Measurements from ENCODE around the gene MTG2.

Gene MTG2

DNA sequence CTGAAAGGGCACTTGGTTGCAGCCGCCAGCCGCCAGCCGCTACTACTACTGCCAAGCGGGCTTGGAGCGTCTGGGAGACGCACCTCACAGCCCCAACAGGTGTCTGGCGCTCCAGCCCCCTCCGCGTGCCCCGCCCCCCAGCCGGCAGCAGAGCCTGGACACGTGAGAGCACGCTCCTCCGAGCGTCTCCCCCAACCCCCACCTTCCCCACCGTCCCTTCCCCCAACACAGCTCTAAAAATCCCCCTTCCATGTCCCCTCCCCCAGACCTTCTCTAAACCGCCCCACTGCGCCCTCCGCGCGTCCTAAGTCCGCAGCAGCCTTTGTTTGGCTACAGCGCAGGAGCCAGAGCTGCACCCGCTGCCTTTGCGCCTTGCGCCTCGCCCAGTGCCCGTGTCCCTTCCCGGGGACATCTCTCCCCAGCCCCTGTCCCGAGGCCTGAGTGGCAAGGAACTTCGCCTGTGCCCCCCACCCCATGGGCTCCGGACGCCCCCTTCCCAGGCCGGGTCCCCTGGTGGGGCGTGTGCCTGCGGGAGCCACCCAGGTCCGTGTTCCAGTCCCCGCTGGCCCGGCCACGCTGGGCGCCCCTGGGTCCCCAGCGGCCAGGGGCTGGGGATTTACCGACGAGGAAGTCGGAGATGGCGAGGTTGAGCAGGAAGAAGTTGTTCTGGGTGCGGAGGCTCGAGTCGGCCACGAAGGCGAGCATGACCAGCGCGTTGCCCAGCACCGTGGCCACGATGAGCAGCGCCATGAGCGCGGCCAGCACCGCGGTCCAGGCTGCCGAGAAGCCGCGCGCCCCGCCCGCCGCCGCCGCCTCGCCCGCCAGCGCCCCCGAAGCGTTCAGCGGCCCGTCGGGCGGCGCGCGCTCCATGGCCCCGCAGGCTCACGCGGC lies 36.5 kb downstream of the MTG2 start:
- no peak for DNase-seq
- Mint-ChIP-seq H3K27ac (no peak overlapping the region), H3K36me3 (no peaks in the 10 kb centered on the region), H3K27me3 (peaks cover 85% of the 10 kb centered on the region), H3K4me1 (peaks cover 4% of the 10 kb centered on the region), H3K4me3 (no peak overlapping the region), H3K9me3 (no peaks in the 10 kb centered on the region)
- CTCF ChIA-PET = no interaction called here

DNA sequence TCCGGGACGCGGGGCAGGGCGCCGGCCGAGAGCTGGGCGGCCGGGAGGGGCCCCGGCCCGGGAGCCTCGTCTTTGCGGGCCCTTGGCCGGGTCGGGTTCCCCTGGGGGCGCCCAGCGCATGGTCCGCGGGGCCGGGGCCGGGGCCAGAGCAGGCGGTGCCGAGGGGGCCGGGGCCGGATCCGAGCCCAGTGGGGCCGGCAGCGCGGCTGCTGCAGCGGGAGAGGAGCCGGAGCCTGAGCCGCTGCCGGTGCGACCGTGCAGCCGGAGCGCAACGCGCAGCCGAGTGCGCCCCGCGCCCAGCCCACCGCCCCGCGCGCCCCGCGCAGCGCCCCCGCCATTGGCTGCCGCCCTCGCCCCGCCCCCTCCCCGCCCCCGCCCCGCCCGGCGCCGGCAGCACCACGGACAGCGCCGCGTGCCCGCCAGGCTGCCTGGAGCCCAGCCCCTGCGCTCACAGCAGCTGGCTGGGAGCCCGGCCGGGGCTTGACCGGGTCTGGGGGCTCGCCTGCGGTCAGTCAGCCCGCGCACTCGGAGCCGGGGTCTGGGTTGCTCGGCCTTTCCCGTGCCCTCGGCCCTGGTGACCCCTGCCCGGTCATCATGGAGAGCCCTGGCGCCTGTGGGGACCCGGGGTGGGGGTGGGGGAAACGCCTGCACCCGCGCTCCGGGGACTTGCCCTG lies 37.3 kb downstream of the MTG2 start, which contains the start of gene HRH3:
Gene HRH3, minus strand, starts transcription at position 287 of the 674 bp plus-strand sequence. CDS start 308 bp downstream, outside the sequence.
- no peaks in the 10 kb centered on the region for H3K9me3 Mint-ChIP-seq
- H3K4me1 Mint-ChIP-seq = peaks cover 4% of the 10 kb centered on the region
- H3K27me3 Mint-ChIP-seq = peaks cover 86% of the 10 kb centered on the region
- peak; percentile 67 for DNase-seq
- no peak within 1 kb of the TSS for H3K27ac Mint-ChIP-seq
- CTCF ChIA-PET = no interaction called here
- no peak within 1 kb of the TSS for H3K4me3 Mint-ChIP-seq
- no peaks in the 10 kb centered on the region for H3K36me3 Mint-ChIP-seq

DNA sequence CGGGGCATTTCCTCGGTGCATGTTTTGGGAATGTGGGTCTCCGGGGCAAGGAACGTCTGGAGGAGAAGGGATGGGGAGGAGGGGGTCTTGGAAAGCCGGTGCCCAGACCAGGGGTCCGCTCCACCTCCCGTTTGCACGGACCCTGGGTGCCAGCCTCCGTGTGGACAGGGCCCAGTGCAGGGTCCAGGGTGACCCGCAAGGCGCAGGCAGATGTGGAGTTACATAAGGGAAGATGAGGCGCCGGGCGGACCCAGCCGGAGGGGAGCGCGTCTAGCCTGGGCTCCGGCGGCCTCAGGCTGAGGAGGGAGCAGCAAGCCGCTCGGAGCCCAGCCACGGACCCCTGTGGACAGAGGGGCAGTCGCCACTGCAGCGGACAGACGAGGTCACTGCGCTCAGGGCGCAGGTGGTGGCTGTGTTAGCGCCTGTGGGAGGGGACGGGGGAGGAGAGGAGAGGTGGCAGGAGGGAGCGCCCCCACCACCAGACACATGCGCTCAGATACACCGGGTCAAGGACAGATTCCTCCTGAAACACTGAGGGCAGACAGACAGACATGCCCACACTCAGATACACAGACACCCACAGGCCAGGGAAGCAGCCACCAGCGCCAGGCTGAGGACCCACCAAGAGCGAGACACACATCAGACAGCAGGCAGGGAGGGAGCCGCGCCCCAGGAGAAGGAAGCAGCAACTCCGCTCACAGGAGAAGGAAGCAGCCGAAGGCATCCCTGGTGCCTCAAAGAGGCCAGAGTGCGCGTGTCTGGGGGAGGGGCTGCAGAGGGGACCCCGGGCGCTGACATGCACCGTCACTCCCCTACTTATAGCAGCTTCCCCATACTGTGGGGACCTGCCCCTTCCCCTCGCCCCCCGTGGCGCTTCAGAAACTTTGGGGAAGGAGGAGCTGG lies 38.1 kb downstream of the MTG2 start:
- Mint-ChIP-seq H3K4me1 (peaks cover 4% of the 10 kb centered on the region), H3K36me3 (no peaks in the 10 kb centered on the region), H3K27me3 (peaks cover 82% of the 10 kb centered on the region), H3K9me3 (no peaks in the 10 kb centered on the region), H3K27ac (no peak overlapping the region), H3K4me3 (no peak overlapping the region)
- CTCF ChIA-PET = no interaction called here
- no peak for DNase-seq

DNA sequence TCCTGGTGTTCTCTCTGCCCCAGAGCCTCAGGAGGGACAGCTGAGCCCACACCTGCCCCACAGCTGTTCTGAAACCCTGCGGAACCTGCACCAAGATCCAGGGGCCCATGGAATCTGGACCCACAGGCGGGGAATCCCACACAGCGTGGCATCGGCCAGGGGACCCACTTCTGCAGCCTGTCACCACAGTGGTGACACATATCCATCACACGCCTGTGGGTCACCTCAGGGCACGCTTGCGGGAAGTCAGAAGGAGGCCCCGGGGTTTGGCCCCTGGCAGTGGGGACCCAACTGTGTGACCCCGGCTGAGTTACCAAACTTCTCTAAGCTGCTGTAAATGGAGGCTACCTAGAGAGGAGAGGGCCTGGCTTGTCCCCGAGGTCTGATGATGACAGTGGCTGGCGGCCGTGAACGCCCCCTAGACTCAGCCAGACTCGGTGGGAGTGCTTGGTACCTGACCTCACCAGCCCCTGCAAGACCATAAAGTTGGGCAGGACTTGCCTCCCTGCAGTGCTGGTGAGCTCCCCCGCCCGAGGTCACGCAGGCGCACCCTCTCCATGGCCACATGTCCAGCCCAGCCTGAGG lies 39.5 kb downstream of the MTG2 start:
- CTCF ChIA-PET = no interaction called here
- H3K4me3 Mint-ChIP-seq = no peak overlapping the region
- H3K27ac Mint-ChIP-seq = no peak overlapping the region
- H3K4me1 Mint-ChIP-seq = peaks cover 4% of the 10 kb centered on the region
- no peaks in the 10 kb centered on the region for H3K9me3 Mint-ChIP-seq
- no peaks in the 10 kb centered on the region for H3K36me3 Mint-ChIP-seq
- DNase-seq = no peak
- H3K27me3 Mint-ChIP-seq = peaks cover 83% of the 10 kb centered on the region

DNA sequence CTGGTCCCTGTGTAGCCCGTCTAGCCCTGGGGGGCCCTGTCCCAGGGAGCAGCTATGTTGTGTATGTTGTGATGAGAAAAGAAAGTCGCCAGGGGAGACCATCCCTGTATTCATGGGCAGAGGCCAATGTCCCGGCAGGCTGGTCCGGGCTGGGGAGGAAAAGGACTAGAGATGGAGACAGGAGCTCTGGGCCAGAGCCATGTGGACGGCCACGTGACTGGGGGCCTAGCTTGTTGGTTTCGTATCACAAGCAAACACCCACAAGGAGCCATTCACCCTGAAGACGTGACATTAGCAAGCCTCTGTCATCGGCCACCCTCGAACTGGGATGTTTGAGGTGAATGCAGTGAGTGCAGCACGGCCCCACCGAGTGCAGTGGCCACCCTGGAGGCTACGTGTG lies 40.1 kb downstream of the MTG2 start:
- Mint-ChIP-seq H3K27me3 (peaks cover 77% of the 10 kb centered on the region), H3K27ac (no peak overlapping the region), H3K9me3 (no peaks in the 10 kb centered on the region), H3K4me1 (peaks cover 4% of the 10 kb centered on the region), H3K4me3 (no peak overlapping the region), H3K36me3 (no peaks in the 10 kb centered on the region)
- CTCF ChIA-PET = no interaction called here
- no peak for DNase-seq

DNA sequence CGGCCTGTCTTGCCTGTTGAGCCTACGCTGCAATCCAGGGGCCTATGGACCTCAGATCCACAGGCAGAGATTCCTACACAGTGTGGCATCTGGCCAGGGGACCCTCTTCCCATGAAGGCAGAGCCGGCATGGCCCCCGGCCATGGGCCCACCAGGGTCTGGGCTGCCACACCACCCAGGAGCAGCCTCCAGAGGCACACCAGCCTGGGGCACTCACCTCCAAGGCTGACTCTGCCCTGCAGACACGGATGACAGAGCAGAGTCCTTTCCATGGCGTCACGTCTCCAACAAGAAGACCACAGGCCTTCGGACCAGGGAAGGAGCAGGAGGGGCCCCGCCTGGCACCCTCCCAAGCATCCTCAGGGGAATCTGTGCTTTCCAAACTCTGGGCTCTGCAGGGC lies 40.7 kb downstream of the MTG2 start:
- no peak overlapping the region for H3K27ac Mint-ChIP-seq
- peaks cover 71% of the 10 kb centered on the region for H3K27me3 Mint-ChIP-seq
- no peaks in the 10 kb centered on the region for H3K36me3 Mint-ChIP-seq
- CTCF ChIA-PET = no interaction called here
- no peaks in the 10 kb centered on the region for H3K9me3 Mint-ChIP-seq
- no peak overlapping the region for H3K4me3 Mint-ChIP-seq
- DNase-seq = no peak
- peaks cover 4% of the 10 kb centered on the region for H3K4me1 Mint-ChIP-seq

DNA sequence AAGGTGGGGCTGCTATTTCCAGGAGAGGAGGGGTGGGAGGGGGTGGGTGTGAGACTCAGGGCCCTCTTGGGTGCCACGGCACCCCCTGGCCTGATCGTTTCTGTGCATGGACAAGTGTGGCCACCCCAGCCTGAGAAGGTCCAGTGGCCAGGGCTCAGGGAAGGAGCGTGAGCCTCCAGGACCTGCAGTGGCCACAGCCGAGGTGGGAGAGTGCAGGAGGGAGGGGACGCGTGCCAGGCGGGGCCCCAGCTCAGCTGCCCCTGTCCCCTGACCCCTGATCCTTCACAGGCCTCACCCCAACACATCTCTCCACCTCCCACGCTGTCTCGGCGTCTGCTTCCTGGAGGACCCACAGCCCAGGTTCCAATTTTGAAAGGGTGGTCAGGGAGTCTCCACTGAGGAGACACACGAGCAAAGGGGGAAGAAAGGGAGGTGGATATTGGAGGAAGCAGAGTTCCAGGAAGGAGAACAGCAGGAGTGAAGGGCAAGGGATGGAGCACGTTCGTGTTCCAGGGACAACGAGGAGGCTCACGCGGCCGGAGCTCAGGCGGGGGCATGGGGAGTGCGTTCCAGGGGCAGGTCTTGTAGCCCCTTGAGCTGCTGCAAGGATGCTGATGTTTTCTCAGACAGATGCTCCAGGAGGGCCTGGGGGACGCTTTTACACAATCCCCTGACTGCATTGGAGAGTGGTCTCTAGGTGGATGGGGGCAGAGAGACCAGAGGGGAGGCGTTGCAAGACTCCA lies 41.5 kb downstream of the MTG2 start:
- Mint-ChIP-seq H3K4me3 (no peak overlapping the region), H3K27me3 (peaks cover 64% of the 10 kb centered on the region), H3K4me1 (peaks cover 4% of the 10 kb centered on the region), H3K36me3 (no peaks in the 10 kb centered on the region), H3K9me3 (no peaks in the 10 kb centered on the region), H3K27ac (no peak overlapping the region)
- DNase-seq = no peak
- CTCF ChIA-PET = no interaction called here

DNA sequence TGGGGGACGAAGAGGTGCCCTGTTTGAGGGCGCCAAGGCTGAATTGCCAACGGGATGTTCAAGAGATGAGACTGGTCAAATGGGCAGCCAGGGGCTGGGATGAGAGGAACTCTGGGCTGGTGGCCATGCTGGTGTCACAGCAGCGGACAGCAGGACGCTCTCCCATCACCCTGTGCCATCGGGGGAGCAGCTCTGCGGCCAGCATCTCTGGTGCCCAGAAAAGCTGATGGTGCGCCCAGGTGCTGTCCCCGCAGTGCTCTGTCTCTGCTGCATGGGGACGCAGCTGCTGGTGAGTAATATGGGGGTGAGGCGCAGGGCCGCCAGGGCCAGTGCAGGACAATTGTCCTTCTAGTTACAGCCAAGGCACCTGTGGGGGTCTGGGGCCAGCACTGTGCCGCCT lies 42.2 kb downstream of the MTG2 start:
- no peak overlapping the region for H3K4me3 Mint-ChIP-seq

DNA sequence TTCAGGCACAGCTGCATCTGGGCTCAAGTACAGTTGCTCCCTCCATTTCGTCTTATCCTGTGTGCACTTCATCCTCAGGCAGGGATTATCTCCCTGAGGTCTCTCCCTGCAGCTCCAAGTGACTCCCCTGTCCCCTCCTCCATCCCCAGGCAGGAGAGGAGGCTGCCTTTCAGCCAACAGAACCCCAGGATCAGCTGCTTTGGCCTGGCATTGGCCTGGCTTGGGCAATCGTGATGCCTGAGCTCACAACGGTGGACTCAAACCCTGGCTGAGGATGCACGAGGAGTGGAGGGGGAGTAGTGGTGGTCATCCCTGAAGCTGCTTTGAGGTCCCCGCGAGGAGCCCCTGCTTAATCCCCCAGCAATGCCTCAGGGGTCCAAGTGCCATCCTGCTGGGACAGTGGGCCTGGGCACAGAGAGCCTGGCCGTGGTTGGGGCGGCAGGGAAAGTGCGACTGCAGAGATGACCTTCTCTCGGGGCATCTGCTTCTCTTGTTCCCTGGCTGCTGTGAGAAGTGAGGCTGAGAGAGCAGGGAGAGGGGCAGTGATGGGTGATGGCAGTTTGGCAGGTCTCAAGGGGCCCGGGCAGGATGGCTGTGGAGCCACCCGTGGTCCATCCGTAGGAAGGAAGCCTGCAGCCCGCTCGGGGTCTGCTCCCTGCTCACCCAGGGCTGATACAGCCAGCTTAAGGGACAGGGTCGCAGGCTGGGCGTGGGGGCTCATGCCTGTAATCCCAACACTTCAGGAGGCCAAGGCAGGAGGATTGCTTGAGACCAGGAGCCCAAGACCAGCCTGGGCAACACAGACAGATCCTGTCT lies 43.2 kb downstream of the MTG2 start:
- CTCF ChIA-PET = no interaction called here
- H3K9me3 Mint-ChIP-seq = no peaks in the 10 kb centered on the region
- H3K36me3 Mint-ChIP-seq = no peaks in the 10 kb centered on the region
- no peak for DNase-seq
- H3K4me3 Mint-ChIP-seq = no peak overlapping the region
- H3K27me3 Mint-ChIP-seq = peaks cover 52% of the 10 kb centered on the region
- H3K4me1 Mint-ChIP-seq = peaks cover under 1% of the 10 kb centered on the region
- no peak overlapping the region for H3K27ac Mint-ChIP-seq

More for the DNA sequence above, 42.2 kb downstream of the MTG2 start:
- Mint-ChIP-seq H3K4me1 (peaks cover 4% of the 10 kb centered on the region), H3K9me3 (no peaks in the 10 kb centered on the region), H3K36me3 (no peaks in the 10 kb centered on the region), H3K27me3 (peaks cover 59% of the 10 kb centered on the region), H3K27ac (no peak overlapping the region)
- CTCF ChIA-PET = no interaction called here
- no peak for DNase-seq

DNA sequence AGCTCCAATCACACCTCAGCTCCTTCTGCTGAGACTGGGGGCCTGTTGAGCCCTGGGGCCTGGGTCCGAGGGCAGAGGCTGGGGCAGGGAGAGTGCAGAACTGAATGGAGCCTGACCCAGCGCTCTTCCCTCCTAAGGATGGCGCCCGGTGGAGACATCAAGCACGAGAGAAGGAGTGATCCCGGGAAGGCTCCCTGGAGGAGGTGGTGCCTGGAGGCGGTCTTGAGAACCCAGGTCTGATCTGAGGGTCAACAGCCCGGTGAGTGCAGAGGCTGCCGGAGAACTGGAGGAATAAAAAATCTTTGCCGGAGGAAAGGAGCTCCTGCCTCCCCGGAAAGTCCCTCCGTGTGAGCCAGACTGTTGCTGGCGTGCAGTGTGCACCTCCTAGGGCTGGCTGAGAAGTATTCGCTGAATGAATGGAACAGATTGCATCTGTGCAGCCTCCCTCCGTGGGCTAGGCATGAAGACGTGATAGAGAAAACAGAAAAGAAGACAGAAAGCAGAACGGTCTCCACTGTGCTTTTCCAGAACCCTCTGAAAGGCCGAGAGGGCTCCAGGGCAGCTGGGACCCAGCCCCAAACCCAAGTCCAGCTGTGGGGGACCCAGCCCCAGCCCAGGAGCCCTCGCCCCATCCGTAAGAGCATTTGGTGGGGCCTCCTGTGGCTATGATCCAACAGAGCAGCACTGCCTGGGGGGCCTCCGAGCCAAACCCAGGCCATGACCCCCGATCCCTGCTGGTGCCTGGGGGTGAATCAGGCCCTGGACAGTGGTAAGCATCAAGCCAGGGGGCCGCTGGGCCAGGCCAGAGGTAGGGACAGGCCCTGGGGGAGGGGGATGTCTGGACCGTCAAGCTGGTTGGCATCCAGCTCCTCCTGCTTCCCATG lies 44.1 kb downstream of the MTG2 start:
- CTCF ChIA-PET = no interaction called here
- Mint-ChIP-seq H3K27me3 (peaks cover 44% of the 10 kb centered on the region), H3K4me1 (no peaks in the 10 kb centered on the region), H3K9me3 (no peaks in the 10 kb centered on the region), H3K36me3 (no peaks in the 10 kb centered on the region), H3K27ac (no peak overlapping the region), H3K4me3 (no peak overlapping the region)
- no peak for DNase-seq

DNA sequence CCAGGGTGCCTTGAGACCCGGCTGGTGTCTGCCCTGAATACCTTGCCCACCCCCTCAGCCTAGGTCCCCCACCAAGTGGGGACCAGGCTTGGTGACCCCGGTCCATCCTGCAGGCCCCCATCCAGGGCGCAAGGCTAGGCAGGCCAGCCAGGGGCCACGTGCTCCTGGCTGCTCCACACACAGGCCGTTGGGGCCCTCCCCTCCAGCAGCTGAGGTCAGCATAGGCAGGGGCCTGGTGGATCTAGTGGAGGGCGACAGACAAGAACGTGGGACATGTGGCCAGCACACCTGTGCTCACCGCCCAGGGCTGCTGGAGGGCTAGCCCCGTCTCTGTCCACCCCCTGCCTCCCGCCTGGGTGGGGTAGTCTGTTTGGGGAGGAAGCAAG lies 44.8 kb downstream of the MTG2 start:
- no peak overlapping the region for H3K4me3 Mint-ChIP-seq
- no peaks in the 10 kb centered on the region for H3K9me3 Mint-ChIP-seq
- H3K27me3 Mint-ChIP-seq = peaks cover 42% of the 10 kb centered on the region
- H3K27ac Mint-ChIP-seq = no peak overlapping the region
- H3K4me1 Mint-ChIP-seq = no peaks in the 10 kb centered on the region
- no peaks in the 10 kb centered on the region for H3K36me3 Mint-ChIP-seq
- CTCF ChIA-PET = no interaction called here
- no peak for DNase-seq

All from activated naive CD4-positive, alpha-beta T cell treated with anti-CD3 and anti-CD28 coated beads, Interleukin-2, amount 10 ng/mL, durations not matched to agents 7 days and 5 days (primary cell).